ENCODE measurements around the gene UBLCP1. TPM values are rescaled to one million over a fixed set of nuclear protein-coding genes. Genes with fewer than 3 reads are reported as not detected.

Gene UBLCP1
- total and polyA plus RNA-seq, 4 donors = 6.1 to 9.5 (median 7.6) TPM

DNA sequence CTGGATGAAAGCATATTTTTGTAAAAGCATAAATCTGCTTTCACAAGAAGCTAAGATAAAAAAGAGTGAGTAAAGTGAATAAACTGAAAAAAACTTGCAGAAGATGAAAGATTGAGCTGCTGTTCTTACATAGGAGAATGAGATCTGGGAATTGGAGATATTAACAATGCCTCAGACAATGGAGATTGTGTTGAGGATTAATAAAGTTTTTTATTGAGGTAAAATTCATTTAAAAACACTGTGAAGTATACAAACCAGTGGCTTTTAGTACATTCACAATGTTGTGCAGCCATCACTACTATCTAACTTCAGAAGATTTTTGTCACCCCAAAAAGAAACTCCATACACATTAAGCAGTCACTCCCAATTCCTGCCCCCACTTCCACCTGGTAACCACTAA, 19.7 kb upstream of the UBLCP1 start:
- no peaks in the 10 kb centered on the region for H3K9me3 ChIP-seq (ENCODE audit: control insufficient read depth in 4 of 4, low read length in 3 of 4)
- TF ChIP-seq SP1 (IDR thresholded peaks at IDR 0.05) (no peak), JUND (IDR thresholded peaks at IDR 0.05) (no peak), FOXA1 (IDR thresholded peaks at IDR 0.05) (no peak), EGR1 (IDR thresholded peaks at IDR 0.05; ENCODE audit: low read depth in 2 of 2) (no peak)
- TF ChIP-seq, protein P1, sequence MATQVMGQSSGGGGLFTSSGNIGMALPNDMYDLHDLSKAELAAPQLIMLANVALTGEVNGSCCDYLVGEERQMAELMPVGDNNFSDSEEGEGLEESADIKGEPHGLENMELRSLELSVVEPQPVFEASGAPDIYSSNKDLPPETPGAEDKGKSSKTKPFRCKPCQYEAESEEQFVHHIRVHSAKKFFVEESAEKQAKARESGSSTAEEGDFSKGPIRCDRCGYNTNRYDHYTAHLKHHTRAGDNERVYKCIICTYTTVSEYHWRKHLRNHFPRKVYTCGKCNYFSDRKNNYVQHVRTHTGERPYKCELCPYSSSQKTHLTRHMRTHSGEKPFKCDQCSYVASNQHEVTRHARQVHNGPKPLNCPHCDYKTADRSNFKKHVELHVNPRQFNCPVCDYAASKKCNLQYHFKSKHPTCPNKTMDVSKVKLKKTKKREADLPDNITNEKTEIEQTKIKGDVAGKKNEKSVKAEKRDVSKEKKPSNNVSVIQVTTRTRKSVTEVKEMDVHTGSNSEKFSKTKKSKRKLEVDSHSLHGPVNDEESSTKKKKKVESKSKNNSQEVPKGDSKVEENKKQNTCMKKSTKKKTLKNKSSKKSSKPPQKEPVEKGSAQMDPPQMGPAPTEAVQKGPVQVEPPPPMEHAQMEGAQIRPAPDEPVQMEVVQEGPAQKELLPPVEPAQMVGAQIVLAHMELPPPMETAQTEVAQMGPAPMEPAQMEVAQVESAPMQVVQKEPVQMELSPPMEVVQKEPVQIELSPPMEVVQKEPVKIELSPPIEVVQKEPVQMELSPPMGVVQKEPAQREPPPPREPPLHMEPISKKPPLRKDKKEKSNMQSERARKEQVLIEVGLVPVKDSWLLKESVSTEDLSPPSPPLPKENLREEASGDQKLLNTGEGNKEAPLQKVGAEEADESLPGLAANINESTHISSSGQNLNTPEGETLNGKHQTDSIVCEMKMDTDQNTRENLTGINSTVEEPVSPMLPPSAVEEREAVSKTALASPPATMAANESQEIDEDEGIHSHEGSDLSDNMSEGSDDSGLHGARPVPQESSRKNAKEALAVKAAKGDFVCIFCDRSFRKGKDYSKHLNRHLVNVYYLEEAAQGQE (IDR thresholded peaks at IDR 0.05) = no peak
- no peak overlapping the region for H3K4me3 ChIP-seq (ENCODE audit: low read depth in 1 of 3, low read length in 3 of 3)
- DNase-seq (ENCODE audit: low spot score) = no peak
- H3K27ac ChIP-seq (ENCODE audit: low read depth in 1 of 2, low read length in 2 of 2) = no peak overlapping the region
- H3K36me3 ChIP-seq (ENCODE audit: control insufficient read depth in 4 of 4, insufficient read depth in 3 of 4, low read depth in 1 of 4, low read length in 3 of 4) = no peaks in the 10 kb centered on the region
- no peak overlapping the region for H3K9ac ChIP-seq (ENCODE audit: low read depth in 1 of 2, low read length in 2 of 2)
- H3K4me1 ChIP-seq (ENCODE audit: control insufficient read depth in 4 of 4, insufficient read depth in 4 of 4, low read length in 3 of 4) = no peaks in the 10 kb centered on the region
- peaks cover 0 to 3% (median 0%) of the 10 kb centered on the region in 4 donors for H3K27me3 ChIP-seq (ENCODE audit: control insufficient read depth in 4 of 4, insufficient read depth in 4 of 4, low read length in 3 of 4)

DNA sequence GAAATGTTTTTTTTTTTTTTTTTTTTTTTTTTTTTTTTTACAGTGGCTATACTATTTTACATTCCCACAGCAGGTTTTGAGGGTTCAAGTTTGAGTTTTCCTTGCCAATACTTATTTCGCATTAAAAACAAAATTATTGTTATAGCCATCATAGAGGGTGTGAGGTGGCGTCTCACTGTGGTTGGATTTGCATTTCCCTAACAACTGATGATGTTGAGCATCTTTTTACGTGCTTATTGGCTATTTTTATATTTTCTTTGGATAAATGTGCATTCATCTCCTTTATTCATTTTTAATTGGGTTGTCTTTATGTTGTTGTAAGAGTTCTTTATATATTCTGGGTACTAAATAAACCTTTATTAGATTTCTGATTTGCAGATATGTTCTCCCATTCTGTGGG, 18.9 kb upstream of the UBLCP1 start:
- 74% methylated on average over 3 of the region's 3 CpGs for WGBS
- Histone ChIP-seq H3K4me1 (ENCODE audit: control insufficient read depth in 4 of 4, insufficient read depth in 4 of 4, low read length in 3 of 4) (no peaks in the 10 kb centered on the region), H3K9me3 (ENCODE audit: control insufficient read depth in 4 of 4, low read length in 3 of 4) (no peaks in the 10 kb centered on the region), H3K4me3 (ENCODE audit: low read depth in 1 of 3, low read length in 3 of 3) (no peak overlapping the region), H3K36me3 (ENCODE audit: control insufficient read depth in 4 of 4, insufficient read depth in 3 of 4, low read depth in 1 of 4, low read length in 3 of 4) (no peaks in the 10 kb centered on the region), H3K9ac (ENCODE audit: low read depth in 1 of 2, low read length in 2 of 2) (no peak overlapping the region), H3K27ac (ENCODE audit: low read depth in 1 of 2, low read length in 2 of 2) (no peak overlapping the region), H3K27me3 (ENCODE audit: control insufficient read depth in 4 of 4, insufficient read depth in 4 of 4, low read length in 3 of 4) (peaks cover 0 to 3% (median 0%) of the 10 kb centered on the region in 4 donors)
- no peak for TF ChIP-seq RXRA (IDR thresholded peaks at IDR 0.05)
- TF ChIP-seq RAD21 (IDR thresholded peaks at IDR 0.05) = no peak
- TF ChIP-seq SP1 (IDR thresholded peaks at IDR 0.05) = no peak
- no peak for DNase-seq (ENCODE audit: low spot score)

DNA sequence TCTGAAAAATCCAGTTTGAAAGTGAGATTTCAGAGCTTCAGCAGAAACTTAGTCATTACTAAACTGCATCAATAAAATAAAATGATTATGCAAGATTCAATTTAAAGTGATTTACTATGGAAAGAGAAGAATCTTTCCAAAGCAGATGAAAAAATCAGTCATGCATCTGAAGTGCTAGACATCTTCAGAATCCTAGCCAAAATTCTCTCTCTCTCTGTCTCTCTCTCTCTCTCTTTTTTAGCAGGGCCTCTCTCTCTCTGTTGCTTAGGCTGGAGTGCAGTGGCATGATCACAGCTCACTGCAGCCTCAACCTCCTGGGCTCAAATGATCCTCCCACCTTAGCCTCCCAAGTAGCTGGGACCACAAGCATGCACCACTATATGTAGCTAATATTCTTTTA, 18.2 kb upstream of the UBLCP1 start:
- Histone ChIP-seq H3K36me3 (ENCODE audit: control insufficient read depth in 4 of 4, insufficient read depth in 3 of 4, low read depth in 1 of 4, low read length in 3 of 4) (no peaks in the 10 kb centered on the region), H3K4me3 (ENCODE audit: low read depth in 1 of 3, low read length in 3 of 3) (no peak overlapping the region), H3K9ac (ENCODE audit: low read depth in 1 of 2, low read length in 2 of 2) (no peak overlapping the region), H3K27me3 (ENCODE audit: control insufficient read depth in 4 of 4, insufficient read depth in 4 of 4, low read length in 3 of 4) (peaks cover 0 to 3% (median 0%) of the 10 kb centered on the region in 4 donors), H3K4me1 (ENCODE audit: control insufficient read depth in 4 of 4, insufficient read depth in 4 of 4, low read length in 3 of 4) (no peaks in the 10 kb centered on the region), H3K27ac (ENCODE audit: low read depth in 1 of 2, low read length in 2 of 2) (no peak overlapping the region), H3K9me3 (ENCODE audit: control insufficient read depth in 4 of 4, low read length in 3 of 4) (no peaks in the 10 kb centered on the region)
- TF ChIP-seq TAF1 (conservative IDR thresholded peaks at IDR 0.05) = no peak
- no peak for TF ChIP-seq EGR1 (IDR thresholded peaks at IDR 0.05; ENCODE audit: low read depth in 2 of 2)
- no peak for TF ChIP-seq SP1 (IDR thresholded peaks at IDR 0.05)
- no peak for TF ChIP-seq HNF4G (IDR thresholded peaks at IDR 0.05)
- no peak for TF ChIP-seq NR2F2 (IDR thresholded peaks at IDR 0.05)
- no peak for DNase-seq (ENCODE audit: low spot score)

DNA sequence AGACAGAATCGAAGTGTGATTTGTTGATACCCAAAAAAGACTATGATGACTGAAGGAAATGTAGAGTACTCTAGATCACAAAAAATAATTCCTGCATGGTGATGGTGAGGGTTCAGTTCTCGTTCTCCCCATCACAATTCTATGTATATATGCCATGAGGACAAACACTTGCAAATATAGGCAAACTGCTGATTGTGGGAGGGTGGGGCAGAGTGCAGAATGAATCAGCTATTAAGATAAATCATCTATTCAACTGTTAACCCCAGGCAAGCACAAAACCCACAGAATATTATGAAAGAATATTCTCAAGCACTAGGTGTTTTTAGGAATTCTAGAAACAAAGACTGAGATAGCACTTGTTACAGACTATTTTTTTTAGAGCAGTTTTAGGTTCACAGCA, 13.9 kb upstream of the UBLCP1 start:
- no peaks in the 10 kb centered on the region for H3K36me3 ChIP-seq (ENCODE audit: control insufficient read depth in 4 of 4, insufficient read depth in 3 of 4, low read depth in 1 of 4, low read length in 3 of 4)
- WGBS = 72% methylated on average over 2 of the region's 2 CpGs
- no peak for TF ChIP-seq FOXA1 (IDR thresholded peaks at IDR 0.05)
- TF ChIP-seq, protein P2, sequence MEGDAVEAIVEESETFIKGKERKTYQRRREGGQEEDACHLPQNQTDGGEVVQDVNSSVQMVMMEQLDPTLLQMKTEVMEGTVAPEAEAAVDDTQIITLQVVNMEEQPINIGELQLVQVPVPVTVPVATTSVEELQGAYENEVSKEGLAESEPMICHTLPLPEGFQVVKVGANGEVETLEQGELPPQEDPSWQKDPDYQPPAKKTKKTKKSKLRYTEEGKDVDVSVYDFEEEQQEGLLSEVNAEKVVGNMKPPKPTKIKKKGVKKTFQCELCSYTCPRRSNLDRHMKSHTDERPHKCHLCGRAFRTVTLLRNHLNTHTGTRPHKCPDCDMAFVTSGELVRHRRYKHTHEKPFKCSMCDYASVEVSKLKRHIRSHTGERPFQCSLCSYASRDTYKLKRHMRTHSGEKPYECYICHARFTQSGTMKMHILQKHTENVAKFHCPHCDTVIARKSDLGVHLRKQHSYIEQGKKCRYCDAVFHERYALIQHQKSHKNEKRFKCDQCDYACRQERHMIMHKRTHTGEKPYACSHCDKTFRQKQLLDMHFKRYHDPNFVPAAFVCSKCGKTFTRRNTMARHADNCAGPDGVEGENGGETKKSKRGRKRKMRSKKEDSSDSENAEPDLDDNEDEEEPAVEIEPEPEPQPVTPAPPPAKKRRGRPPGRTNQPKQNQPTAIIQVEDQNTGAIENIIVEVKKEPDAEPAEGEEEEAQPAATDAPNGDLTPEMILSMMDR (IDR thresholded peaks at IDR 0.05; ENCODE audit: low read depth, low read length, missing input control) = no peak
- no peak for TF ChIP-seq FOXA2 (IDR thresholded peaks at IDR 0.05)
- TF ChIP-seq, protein P3, sequence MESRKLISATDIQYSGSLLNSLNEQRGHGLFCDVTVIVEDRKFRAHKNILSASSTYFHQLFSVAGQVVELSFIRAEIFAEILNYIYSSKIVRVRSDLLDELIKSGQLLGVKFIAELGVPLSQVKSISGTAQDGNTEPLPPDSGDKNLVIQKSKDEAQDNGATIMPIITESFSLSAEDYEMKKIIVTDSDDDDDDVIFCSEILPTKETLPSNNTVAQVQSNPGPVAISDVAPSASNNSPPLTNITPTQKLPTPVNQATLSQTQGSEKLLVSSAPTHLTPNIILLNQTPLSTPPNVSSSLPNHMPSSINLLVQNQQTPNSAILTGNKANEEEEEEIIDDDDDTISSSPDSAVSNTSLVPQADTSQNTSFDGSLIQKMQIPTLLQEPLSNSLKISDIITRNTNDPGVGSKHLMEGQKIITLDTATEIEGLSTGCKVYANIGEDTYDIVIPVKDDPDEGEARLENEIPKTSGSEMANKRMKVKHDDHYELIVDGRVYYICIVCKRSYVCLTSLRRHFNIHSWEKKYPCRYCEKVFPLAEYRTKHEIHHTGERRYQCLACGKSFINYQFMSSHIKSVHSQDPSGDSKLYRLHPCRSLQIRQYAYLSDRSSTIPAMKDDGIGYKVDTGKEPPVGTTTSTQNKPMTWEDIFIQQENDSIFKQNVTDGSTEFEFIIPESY (IDR thresholded peaks at IDR 0.05) = no peak
- no peak for TF ChIP-seq HNF4A (conservative IDR thresholded peaks at IDR 0.05)
- TF ChIP-seq RAD21 (IDR thresholded peaks at IDR 0.05) = no peak
- no peak overlapping the region for H3K9ac ChIP-seq (ENCODE audit: low read depth in 1 of 2, low read length in 2 of 2)
- no peak overlapping the region for H3K27ac ChIP-seq (ENCODE audit: low read depth in 1 of 2, low read length in 2 of 2)
- H3K4me1 ChIP-seq (ENCODE audit: control insufficient read depth in 4 of 4, insufficient read depth in 4 of 4, low read length in 3 of 4) = no peaks in the 10 kb centered on the region
- H3K9me3 ChIP-seq (ENCODE audit: control insufficient read depth in 4 of 4, low read length in 3 of 4) = no peaks in the 10 kb centered on the region
- H3K27me3 ChIP-seq (ENCODE audit: control insufficient read depth in 4 of 4, insufficient read depth in 4 of 4, low read length in 3 of 4) = no peaks in the 10 kb centered on the region
- DNase-seq (ENCODE audit: low spot score) = no peak
- H3K4me3 ChIP-seq (ENCODE audit: low read depth in 1 of 3, low read length in 3 of 3) = no peak overlapping the region
